Forelimb muscle (tissue), 1 donor: Measurements from ENCODE around the gene WBP4. TPM values are rescaled to one million over a fixed set of nuclear protein-coding genes. Genes with fewer than 3 reads are reported as not detected.

Experiments used
- DNase-seq: peaks from one replicate; pipeline ENCODE4 v3.0.0-alpha.2; 2013; ENCODE audit warnings: low read depth
- polyA plus RNA-seq: library from polyadenylated mRNA; unstranded; fragments of 120-200 nt; gene quantifications from one replicate; pipeline ENCODE4 v1.2.1, GENCODE V29; 2013; ENCODE audit not compliant: insufficient read length

The WBP4 gene
- polyA plus RNA-seq, 1 donor: 19.3 TPM

DNA sequence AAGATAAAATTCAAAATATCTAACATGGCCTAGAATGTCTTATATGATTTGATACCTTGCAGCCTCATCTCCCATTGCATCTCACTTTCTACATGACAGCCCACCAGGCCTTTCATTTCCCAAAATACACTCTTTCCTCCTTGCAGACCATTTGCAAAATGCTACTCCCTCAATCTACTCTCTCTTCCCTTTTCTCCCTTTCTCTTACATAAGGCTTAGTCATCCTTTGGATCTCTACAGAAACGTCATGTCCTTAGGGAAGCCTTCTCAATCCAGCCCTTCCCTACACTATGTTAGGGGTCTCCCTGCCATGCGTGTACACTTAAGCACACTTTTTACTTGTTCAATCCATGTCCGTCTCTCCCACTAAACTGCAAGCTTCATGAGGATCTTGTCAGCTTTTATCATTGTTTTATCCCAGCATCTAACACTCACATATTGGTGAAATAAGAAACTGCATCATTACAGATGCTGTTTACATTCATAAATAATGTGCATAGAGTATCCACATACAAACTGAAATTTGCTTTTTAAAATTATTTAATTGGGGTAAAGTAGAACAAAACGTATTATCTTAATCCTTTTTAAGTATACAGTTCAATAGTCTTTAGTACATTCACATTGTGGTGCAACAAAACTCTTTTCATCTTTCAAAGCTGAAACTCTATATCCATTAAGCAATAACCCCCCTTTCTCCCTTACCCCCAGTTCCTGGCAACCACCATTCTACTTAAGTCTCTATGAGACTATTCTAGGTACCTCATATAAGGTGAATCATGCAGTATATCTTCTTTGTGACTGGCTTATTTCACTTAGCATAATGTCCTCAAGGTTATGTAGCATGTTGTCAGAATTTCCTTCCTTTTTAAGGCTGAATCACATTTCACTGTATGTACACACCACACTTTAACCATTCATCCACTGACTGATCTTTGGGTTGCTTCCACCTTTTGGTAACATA, 11.5 kb upstream of the WBP4 start:
- no peak for DNase-seq

DNA sequence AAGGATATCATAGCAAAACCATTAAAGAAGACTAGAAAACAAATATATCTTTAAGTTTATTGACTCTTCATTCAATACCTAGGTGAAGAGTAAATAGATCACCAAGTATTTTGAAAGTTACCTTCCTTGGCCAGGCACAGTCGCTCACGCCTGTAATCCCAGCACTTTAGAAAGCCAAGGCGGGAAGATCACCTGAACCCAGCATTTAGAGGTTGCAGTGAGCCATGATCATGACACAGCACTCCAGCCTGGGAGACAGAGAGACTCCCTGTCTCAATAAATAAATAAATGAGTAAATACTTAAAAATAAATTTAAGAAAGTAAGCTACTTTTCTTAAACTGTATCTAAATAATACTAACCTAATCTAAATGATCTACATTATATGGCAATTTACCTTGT, 8.9 kb upstream of the WBP4 start:
- DNase-seq: no peak

DNA sequence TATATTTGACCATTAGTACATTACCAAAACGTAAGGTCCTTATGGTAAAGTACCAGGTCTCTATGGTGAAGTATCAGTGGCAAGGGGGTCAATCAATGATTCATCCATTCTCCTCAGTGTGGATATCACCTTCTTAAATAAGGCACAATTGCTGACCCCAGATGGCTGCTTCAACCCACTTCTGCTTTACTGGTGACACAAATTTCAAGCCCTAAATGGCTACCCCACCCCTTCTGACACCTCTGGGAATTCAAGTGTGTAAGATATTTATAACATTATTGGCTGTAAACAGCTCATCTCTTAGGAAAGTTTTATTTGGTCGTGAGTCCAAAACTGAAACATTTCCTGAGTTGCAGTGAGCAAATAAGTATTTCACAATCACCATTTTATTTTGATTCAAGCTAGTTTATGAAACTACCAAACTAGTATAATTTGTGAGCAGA, 7.9 kb upstream of the WBP4 start:
- DNase-seq: no peak

DNA sequence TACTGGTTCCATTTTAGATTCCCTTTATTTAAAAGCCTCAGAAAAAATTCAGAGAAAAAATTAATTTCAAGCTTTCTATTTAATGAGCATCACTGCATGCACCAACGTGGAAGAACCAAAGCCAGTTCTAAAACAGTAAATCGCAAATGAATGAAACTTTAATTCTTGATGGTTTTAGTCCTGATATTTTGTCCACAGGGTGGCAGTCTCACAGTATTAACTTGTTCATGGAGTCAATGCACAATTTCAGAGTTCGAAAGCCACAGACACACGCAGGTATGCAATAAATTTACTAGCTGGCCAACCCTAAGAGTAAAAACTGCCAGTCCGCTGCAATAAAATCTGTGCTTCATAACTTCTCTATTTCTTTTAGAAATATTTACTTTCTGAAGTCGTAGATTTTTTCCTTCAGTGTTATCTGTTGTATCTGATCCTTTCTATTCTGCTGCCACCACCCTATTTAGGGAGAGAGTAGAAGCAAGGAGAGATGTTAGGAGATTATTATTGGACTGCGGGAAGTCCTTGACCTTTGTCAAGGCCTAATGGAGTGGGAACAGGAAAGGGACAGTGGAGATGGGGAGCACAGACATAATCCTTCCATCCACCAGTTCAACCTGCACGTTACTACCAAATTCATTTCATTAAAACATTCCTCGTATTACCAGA, 7.0 kb upstream of the WBP4 start:
- DNase-seq: no peak

DNA sequence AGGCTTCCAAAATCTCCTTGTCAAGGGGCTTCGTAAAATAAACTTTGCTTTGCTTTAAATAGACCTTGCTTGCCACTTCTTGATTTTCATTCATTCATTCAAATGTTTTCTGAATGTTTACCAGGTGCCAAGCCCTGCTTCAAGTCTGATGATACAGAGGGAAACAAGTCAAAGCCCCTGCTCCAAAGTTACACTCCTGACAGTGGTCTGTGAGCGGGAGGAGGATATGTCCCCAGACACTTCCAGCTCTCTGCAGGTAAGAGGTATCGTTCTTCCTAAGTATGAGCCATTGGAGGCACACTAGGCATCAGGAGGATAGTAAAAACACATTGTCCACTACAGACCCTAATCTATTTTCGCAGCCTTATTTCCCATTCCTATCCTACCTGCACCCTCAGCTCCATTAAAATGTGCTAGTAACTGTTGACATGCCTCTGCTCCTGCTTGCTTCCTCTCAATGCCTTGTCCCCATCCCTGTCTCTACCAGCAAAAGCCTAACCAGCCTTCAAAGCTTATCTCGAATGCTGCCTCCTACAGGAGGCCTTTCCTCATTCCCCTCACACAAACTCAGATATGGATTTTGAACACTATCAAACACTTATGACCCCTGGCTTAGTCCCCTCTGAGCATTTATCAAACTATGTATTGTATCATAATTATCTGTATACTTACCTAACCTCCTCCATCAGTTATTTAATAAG, 6.2 kb upstream of the WBP4 start:
- no peak for DNase-seq

DNA sequence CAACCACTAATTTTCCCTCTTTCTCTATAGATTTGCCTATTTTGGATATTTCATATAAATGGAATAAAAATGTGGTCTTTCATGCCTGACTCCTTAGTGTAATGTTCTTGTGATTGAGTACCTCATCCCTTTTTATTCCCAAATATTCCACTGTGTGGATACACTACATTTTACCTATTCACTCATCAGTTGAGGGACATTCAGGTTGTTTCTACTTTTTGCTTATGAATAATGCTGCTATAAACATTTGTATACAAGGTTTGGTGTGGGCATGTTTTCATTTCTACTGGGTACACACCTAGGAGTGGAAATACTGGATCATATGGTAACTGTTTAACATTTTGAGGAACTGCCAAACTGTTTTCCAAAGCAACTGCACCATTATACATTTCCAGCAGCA, 5.1 kb upstream of the WBP4 start:
- no peak for DNase-seq

DNA sequence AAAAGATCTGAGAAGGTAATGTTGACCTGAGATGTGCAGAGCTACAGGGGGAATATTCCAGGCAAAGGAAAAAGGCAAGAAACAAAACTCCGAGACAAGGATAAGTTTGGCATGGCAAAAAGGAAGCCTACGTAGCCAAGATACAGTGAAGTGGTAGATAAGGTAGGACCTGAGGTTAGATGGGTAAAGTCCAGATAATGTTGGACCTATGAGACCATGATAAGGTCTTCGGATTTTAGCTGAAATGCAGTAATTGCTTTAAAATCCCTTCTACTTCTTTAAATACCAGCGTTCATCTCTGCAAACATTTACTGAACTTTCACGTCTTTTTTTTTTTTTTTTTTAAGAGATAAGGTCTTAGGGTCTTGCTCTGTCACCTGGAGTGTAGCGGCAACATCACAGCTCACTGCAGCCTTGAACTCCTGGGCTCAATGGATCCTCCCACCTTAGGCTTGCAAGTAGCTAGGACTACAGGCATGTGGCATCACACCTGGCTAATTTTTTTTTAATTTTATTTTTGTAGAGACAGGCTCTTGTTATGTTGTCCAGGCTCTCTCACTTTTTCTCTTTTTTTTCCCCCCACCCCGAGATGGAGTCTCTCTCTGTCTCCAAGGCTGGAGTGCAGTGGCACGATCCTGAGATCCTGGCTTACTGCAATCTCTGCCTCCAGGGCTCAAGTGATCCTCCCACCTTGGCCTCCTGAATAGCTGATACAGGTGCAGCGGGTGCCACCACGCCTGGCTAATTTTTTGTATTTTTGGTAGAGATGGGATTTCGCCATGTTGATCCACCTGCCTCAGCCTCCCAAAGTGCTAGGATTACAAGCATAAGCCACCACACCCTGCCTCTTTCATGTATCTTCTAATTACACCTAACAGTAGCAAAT, 4.2 kb upstream of the WBP4 start:
- DNase-seq: no peak

DNA sequence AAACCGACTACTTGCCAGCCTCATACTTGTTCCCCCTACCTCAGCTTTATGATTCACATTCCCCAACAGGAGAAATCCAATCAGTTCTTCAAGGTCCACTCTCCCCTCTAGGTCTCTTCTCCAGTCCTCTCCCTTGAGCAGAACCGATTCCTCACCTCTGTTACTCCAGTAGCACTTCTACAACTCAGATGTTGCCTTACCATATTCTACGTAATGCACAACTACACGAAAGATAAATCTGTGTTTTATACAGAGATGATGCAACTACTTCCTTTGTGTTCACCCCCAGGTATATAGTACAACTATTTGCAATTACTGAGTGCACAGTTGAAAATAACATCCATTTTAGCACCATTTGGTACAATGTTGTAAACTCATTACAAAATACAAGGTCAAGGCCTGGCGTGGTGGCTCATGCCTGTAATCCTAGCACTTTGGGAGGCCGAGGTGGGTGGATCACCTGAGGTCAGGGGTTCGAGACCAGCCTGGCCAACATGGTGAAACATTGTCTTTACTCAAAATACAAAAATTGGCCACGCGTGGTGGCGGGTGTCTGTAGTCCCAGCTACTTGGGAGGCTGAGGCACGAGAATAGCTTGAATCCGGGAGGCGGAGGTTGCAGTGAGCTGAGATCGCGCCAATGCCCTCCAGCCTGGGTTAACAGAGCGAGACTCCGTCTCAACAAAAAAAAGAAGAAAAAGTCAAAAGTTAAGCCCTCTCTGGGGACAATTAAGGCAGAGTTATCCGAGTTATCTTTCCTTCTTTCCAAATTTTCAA, 2.8 kb upstream of the WBP4 start:
- no peak for DNase-seq

DNA sequence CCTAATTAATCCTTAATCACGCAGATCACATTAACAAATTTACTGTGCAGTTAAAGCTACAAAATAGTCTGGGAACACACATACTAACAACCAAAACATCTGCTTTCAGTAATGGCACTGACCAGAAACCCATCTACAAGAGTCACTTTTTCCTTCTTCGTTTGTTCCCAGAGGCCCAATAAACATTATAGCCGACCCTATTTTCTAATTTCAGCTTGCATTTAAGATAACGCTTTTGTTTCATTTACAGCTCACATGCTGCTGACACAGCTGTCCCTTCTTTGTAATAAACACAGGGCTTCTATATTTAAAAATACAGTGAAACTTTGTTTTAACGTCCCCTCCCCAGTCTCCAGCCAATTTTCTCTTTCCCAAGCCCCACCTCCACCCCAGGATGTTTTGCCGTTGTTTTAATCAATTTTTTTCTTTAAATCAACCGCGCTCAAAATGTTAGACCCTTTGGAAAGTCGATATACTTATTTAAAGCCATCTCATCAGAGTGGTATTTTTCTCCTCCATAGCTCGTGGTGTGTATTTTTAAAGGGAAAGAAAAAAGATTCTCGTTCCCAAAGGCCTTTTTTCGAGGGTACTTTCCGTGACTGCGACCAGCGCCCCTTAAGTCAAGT, 1.7 kb upstream of the WBP4 start:
- no peak for DNase-seq

DNA sequence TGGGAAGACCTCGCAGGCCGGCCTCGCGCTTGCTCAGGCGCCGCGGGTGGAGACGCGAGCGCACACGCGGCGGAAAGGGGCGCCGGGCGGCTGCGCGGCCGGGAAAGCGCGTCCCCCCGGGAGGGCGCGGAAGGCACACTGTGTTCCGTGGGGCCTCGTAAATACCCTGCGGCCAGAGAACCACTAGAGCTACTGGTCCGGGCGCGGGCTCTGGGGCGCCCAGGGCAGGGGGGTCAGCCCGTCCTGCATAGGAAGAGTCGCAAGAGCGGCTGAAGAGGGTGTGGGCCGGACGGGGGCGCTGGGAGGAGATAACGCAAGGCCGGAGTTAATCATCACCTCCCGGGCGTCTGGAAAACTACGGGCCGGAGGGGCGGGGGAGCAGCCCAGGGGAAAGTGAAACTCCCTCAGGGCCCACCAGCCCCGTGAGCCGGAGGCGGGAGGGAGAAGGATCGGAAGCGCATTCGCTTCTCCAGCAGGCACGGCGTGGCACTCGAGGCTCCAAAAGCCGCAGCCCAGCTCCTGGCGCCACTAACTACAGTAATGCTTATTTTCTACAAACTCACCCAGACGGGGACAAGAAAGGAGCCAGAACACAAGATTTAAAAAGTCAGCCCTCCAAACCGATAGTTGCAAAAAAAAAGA, 1.1 kb upstream of the WBP4 start:
- DNase-seq: no peak

DNA sequence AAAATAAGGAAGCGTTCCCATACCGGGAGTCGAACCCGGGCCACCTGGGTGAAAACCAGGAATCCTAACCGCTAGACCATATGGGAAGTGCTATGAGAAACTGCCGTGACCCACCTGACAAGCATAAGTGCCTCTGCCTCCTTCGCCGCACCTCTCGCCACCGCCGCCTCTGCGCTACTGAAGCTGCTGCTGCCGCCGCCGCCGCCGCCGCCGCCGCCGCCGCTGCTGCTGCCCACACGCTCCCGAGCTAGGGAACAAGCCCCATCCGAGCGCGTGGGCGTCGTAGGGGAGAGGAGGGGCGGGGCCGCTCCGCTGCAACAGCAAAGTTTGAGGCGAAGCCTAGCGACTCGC, 610 bp upstream of the WBP4 start:
- DNase-seq: peak; percentile 64

DNA sequence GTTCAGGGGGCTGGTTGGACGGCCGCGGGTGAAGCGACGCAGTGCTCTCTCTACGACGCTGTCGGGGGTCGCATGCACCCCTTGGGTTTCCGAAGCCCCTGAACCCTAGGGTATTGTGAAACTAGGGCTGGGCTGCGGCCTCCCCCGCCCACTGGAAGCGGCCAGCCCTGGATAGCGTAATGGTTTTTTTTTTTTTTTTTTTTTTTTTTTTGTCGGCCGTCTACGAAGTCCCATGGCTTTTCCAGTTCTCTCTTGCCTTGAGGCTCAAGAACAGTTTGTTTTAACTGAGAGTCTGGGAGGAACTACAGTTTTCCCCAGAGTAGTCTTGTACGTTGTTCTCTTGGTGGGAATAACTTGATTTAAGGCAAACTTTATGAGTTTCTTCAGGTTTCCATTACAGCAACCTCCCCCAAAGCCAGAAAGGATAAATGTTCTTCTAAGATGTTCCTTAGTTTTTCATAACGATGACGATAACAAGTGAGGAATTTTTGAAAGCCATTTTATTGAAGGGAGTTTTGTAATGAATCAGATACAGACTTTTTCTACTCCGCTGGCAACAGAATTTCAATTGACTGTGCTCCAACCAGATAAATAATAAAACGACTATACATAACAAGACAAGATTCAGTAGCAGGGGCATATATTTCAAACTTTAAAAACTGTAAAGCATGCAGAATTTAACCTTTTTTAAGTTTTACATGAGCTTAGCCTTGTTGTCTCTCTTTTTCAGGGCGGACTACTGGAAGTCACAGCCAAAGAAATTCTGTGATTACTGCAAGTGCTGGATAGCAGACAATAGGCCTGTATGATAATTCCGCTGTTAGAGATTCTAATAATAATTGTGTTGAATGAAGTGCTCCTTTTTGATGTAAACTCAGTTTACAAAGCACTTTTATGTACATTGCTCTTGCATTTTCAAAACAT, 867 bp downstream of the WBP4 start:
- DNase-seq: peak; percentile 54

DNA sequence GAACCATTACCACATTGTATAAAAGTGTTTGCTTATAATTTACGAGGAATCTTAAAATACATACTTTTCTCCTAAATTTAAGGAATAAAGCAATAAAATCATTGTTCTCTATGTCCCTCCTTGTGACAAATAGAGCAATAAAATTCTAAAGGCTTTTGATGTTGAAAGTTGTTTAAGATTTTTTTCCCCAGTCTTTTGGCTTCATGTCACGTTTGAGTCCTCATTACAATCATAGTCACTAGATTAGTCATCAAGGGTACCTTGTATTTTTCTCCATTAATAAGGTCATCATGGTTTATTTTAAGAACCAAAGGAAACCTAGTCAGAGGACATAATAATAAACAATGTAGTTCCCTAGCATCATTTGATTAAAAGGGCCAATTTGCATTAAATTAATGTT, 3.2 kb downstream of the WBP4 start:
- DNase-seq: no peak

DNA sequence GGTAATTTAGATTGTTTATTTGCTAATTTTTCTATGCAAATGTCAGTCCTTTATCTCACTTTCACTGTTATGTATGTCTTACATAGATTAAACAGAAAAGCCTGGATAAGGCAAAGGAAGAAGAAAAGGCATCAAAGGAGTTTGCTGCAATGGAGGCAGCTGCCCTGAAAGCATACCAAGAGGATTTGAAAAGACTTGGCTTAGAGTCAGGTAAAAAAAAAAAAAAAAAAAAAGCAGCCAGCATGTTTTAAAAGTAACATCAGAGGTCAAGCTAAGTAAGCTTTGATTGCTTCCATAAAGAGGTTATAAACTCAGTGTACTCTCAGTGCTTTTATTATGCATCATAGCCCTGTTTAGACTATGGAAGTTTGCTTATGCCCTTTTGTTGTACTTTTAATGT, 3.8 kb downstream of the WBP4 start:
- DNase-seq: no peak

DNA sequence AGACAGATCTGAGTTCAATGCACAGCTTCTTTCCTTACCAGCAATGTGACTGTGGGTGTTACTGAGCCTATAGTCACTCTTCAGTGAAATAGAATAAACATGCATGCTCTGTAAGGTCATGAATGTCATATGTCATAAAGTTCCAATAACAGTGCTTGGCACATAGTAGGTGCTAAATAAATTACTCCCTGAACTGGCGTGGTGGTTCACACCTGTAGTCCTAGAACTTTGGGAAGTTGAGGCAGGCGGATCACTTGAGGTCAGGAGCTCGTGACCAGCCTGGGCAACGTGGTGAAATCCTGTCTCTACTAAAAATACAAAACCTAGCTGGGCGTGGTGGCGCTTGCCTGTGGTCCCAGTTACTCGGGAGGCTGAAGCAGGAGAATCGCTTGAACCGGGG, 13.2 kb downstream of the WBP4 start:
- DNase-seq: no peak

DNA sequence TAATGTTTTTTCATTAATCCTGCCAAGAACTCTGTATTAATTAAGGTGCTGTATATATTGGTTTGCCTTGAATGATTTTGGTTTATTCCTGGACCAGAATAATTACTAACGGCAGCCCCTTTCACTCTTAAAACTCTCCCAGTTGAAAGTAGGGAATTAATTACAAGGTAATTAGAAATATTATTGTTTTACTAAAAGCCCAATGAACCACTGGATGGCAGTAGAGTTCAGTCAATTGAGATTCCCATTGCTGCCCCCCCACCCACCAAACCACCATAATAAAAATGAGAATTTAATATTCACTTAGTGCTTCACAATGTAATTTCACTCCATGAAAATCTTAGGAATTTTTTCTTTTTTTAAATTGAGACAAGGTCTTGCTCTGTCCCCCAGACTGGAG, 13.7 kb downstream of the WBP4 start:
- no peak for DNase-seq

DNA sequence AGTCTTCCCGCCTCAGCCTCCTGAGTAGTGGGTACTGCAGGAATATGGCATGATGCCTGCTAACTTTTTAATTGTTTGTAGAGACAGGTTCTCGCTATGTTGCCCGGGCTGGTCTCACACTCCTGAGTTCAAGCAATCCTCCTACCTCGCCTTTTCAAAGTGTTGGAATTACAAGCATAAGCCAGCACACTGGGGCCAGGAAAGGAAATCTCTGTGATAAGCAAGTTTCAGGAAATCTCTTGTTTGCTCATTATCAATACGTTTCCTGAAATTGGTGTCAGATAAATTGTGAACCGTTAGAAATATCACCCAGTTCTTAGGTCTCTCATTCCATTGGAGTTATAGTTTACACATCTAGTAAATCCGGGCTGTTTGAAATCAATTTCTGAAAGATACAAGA, 14.2 kb downstream of the WBP4 start:
- DNase-seq: no peak

DNA sequence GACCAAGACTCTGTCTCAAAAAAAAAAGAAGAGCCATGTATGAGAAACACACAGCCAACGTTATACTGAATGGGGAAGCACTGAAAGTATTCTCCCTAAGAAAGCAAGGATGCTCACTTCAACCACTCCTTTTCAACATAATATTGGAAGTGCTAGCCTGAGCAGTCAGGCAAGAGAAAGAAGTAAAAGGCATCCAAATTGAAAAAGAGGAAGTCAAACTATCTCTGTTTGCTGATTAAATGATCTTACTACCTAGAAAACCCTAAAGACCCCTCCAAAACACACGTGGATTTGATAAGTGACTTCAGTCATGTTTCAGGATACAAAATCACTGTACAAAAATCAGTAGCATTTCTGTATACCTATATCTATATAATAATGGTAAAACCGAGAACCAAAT, 16.2 kb downstream of the WBP4 start:
- no peak for DNase-seq

DNA sequence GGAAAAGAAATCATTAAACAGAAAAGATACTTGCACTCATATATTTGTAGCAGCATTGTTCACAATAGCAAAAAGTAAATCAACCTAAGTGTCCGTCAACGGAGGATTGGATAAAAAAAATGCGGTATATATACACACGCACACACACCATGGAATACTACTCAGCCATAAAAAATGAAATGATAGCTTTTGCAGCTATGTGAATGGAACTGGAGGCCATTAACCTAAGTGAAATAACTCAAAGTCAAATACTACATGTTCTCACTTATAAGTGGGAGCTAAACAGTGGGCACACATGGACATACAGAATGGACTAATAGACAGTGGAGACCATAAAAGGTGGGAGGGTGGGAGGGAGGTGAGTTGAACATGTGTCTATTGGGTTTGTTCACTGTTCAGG, 18.4 kb downstream of the WBP4 start:
- DNase-seq: no peak
